ENCODE data around the gene PLN.

PLN gene

DNA sequence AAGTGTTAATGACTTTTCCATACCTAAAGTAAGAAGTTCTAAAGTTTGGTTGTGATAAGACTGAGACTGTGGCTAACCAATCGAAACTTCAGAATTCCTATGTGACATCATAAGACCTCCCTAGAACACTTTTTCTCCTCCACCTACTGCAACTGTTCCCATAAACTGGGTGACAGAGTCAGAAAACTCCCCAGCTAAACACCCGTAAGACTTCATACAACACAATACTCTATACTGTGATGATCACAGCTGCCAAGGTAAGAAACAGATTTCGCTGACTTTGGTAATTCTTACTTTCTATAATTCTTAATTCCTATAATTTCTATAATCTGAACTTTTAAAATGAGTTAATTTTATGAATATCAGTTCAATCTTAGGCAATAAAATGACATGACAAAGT, at the start of gene PLN:
Gene PLN, plus strand, starts transcription at position 161 of the 400 bp plus-strand sequence. CDS start 10,626 bp downstream, outside the sequence.
- DNase-seq (ENCODE audit: low read depth, low spot score): no peak

DNA sequence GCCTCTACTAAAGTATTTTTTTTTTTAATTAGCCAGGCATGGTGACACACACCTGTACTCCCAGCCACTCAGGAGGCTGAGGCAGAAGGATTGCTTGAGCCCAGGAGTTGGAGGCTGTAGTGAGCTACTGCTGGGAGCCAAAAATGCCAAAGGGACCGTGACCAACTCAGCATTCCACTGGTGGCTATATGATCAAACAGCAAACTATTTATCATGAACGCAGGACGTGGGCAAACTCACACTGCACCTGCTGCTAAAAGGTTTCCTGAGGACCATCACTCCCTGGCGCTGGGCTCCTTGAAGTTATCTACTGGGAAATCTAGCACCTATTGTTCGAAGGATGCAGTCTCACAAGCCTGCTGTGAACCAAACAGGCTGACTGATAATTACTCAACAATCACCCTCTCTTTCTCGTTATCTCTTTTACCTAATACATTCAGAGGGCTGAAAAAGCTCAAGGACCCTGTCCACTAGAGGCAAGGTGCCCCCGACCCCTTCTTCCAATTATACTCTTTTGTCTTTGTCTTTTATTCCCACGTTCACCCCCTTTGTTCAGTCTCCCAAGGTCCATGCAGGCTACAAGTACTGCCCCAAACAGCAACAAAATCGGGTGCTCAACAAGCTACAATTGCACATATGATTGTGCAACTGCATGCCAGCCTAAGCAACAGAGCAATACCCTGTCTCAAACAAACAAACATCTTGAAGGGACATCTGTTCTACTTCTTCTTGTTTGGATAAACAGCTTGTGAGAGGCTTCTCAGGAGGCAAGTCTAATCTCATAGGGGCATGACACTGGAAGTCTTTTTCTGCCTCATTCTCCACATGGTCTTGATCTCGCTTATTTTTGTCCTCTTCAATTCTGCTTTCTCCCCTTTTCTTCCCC, 47.7 kb upstream of the PLN start:
- DNase-seq (ENCODE audit: low read depth, low spot score): no peak

DNA sequence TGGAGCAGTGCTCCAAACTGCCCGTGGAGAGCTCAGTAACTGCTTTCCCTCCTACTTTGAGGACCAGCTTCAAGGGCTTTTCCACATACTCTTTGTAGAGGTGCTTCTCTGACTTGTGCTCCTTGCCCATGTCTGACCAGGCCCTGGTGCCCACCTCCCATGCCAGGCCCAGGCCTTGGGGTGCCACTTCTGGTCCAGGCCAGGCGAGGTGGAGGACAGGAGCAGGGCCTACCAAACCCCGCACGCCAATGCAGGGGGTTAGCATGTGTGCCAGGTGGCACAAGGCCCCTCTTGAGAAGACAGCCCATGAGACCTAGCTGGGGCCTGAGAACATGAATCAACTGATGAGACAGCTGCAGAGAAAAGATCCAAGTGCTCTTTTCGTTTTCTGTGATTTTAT, 47.0 kb upstream of the PLN start:
- DNase-seq (ENCODE audit: low read depth, low spot score): no peak

DNA sequence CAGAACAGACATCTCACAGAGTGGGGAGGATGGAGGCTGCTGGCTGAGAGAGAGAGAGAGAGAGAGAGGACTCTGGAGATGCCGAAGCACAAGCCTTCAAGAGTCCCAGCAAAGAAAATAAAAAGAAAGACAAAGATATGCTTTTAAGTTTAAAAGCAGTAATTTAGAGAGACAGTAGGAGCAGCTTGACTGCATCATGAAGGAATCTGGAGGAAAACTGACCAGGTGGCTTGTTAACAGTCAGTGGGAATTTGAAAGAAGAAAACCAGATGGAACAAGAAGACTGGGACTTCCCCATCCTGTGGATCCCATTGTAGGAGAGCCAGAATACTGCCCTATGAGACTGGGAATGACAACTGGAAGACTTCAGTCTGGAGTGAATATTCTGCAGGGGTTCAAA, 46.3 kb upstream of the PLN start:
- no peak for DNase-seq (ENCODE audit: low read depth, low spot score)

DNA sequence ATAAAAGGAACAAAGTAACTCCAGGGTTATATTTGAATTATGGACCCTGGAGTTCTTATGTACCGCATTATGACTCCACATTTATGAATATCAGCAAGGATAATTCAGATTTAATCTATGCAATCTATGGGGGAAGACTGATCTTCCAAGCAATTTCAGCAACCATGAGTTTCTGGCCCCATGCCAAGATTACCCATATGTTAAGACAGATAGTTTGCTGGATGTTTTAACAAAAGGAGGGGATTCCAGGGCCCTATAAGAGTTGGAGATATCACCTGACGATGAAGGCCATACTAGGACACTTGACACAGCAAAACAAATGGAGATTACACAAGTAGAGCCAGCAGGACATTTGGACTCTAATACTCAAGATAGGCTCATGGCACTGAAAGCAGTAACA, 45.9 kb upstream of the PLN start:
- DNase-seq (ENCODE audit: low read depth, low spot score): no peak

DNA sequence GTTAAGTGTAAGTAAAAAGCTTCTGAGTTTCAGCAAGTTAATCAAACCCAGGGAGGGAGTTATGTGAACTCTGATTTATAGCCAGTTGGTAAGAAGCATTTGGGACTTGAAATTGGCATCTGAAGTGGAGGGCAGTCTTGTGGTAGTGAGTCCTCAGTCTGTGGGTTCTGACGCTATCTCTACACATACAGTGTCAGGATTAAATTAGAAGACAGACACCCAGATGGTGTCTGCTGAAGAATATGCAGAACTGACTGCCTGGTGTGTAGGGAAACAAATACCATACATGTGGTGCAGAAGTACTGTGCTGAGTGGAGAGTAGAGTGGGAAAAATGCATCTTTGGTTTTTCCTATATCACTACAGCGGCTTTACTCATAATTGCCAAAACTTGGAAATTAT, 43.5 kb upstream of the PLN start:
- no peak for DNase-seq (ENCODE audit: low read depth, low spot score)

DNA sequence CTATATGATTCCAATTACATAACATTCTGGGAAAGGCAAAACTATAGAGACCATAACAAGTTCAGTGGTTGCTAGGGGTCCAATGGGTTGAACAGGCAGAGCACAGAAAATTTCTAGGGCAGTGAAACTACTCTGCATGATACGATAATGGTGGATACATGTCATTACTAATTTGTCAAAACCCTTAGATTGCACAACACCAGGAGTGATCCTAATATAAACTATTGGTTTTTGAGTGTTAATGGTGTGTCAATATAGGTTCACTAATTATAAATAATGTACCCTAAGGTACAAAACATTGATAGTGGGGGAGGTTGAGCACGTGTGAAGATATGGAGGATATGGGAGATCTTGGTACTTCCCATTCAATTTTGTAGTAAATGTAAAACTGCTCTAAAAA, 42.4 kb upstream of the PLN start:
- no peak for DNase-seq (ENCODE audit: low read depth, low spot score)

DNA sequence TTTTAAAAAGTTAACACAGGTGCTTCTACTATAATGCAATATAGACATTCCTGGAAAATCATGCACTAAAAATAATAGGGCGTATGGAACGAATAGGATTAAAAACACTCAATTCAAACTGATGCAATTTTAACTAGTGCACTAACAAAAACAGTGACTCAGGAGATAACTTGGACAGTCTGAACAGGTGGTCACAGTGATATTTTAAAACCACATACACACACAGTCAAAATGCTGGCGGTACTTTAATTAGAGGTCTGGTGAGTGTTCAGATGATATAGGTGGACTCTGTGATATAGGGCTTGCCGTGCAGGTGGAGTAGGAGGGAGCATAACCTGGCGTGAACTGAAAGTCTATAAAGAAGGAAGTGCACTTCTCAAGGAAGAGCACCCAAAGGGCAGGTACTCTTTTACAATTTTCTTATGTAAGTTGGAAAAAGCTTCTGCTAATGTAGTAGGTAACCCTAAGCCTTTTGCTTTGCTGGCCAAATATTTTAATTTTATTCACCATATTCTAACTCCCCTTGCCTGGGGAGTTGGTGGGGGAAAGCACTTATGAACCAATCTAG, 41.9 kb upstream of the PLN start:
- DNase-seq (ENCODE audit: low read depth, low spot score): no peak

DNA sequence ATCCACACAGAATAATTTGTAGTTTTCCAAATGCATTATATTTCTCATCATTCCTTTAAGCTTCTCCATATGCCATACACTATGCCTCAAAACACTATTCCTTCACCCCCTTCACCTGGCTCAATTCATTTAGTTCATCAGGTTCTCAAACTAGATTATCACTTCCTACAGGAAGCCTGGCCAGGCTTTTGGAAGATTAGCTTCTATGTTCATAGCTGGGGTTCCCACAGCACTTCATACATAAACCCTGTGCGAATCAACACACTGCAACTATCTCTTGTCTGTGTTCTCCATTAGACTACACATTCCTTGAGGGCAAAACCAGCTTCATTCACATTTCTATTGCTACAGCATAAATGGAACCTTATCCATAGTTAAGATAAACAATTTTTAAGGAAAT, 40.5 kb upstream of the PLN start:
- no peak for DNase-seq (ENCODE audit: low read depth, low spot score)

DNA sequence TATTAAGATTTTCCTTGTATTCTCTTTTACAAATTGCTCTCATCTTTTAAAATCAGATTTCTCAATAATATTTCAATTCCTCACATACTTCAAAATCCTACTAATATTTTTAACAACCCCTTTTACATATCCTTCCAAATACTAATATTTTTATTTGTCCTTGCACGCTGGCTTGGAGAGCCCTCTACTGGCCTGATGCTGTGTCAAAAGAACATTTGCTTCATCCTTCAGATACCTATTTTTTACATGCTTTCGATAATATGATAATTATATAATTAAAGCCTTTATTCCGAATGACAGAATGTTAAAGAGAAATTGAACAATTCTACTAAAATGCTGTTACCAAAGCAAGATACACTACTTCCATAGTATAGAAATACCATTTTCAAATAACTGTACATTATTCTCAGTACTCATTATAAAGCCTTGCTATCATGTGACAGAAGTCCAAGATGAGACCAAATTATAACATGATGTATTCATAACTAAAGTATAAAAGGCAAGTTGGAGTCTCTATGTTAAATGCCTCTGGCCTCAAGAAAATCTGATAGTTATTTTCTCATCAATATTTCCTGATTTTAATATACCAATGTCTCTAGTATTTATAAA, 39.0 kb upstream of the PLN start:
- no peak for DNase-seq (ENCODE audit: low read depth, low spot score)

DNA sequence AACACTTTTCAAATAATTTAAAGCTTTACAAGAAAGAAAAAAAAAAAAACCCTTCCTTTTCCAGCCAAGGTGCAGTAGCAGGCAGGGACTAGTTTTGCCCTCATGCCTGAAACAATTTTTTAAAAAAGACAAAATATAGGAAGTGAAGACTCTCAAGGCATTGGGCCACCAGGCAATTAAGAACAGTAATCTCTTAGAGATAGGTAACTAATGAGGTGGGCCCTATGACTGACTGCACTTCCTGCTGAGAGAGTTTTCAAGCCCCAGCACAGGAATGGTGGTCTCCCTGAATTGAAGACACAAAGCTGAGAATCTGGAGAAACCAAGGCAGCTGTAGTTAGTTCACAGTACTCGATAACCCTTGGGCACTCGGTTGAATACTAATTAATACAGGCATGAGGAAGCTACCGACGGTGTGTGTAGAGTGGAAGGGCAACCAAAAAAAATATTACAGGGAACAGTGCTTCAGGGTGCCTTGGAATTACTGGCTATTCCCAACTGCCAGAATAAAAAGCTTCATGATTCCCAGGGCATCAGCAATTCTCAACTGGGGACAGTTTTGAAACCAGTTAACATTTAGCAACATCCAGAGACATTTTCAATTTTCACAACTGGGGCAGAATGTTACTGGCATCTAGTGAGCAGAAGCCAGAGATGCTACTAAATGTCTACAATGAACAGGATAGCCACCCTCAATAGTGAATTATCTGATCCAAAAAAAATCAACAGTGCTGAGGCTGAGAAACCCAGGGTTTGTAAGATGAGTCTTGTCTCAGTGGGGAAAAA, 36.0 kb upstream of the PLN start:
- DNase-seq (ENCODE audit: low read depth, low spot score): no peak

DNA sequence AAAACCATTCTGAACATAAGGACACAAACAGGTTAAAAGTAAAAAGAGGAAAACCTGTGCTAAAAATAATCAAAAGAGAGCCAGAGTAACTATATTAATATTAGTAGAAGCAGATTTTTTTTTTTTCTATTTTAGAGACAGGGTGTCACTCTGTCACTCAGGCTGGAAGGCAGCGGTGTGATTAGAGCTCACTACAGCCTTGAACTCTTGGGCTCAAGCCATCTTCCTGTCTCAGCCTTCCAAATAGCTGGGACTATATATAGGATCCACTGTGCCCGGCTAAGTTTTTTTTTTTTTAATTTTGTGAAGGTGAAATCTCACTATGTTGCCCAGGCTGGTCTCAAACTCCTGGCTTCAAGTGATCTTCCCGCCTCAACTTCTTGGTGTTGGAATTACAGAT, 33.4 kb upstream of the PLN start:
- no peak for DNase-seq (ENCODE audit: low read depth, low spot score)

DNA sequence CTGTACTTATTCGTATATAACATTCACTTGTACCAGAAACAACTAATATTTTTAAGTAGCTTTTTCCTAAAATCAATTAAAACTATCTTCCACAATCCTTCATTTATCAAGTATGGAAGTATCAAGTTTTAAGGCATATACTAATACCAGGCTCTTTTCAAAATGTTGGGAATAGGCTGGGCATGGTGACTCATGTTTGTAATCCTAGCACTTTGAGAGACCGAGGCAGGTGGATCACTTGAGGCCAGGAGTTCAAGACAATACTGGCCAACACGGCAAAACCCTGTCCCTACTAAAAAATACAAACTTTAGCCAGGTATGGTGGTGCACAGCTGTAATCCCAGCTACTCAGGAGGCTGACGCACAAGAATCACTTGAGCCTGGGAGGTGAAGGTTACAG, 25.7 kb upstream of the PLN start:
- no peak for DNase-seq (ENCODE audit: low read depth, low spot score)

DNA sequence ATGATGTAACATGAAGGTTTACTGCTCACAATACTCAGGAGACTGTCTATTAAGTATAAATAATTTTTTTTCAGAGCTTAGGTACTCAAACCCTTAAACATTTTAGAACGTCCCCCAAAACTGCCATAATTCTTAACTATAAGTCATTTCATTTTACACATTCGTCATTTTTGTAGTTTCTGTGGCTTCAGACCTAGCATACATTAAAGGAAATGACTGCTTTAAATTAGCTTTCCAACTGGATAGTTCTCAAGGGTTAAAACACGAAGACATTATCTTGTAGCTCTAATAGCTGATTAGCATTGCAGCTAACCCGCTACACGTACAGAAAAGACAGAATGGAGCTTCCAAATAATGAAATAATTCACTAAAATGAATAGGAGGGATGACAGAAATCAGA, 24.9 kb upstream of the PLN start:
- no peak for DNase-seq (ENCODE audit: low read depth, low spot score)

DNA sequence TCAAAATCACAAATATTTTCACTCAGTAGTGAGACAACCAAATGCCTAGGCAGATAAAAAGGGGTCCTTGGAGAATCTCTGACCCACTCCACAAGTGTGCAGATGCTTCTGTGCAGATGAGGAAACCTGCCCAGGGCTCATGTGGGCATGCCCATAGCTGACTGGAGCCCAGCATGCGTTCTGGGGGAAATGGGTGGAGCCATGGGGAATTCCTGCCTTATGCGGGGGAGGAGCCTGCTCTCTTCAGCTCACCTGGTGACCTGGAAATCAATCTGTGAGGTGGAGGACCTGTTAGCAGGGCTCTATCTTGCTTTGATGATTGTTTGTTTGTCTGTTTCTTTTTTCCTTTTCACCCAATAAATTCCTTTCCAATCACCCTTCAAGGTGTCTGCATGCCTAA, 23.4 kb upstream of the PLN start:
- DNase-seq (ENCODE audit: low read depth, low spot score): peak; percentile 15

DNA sequence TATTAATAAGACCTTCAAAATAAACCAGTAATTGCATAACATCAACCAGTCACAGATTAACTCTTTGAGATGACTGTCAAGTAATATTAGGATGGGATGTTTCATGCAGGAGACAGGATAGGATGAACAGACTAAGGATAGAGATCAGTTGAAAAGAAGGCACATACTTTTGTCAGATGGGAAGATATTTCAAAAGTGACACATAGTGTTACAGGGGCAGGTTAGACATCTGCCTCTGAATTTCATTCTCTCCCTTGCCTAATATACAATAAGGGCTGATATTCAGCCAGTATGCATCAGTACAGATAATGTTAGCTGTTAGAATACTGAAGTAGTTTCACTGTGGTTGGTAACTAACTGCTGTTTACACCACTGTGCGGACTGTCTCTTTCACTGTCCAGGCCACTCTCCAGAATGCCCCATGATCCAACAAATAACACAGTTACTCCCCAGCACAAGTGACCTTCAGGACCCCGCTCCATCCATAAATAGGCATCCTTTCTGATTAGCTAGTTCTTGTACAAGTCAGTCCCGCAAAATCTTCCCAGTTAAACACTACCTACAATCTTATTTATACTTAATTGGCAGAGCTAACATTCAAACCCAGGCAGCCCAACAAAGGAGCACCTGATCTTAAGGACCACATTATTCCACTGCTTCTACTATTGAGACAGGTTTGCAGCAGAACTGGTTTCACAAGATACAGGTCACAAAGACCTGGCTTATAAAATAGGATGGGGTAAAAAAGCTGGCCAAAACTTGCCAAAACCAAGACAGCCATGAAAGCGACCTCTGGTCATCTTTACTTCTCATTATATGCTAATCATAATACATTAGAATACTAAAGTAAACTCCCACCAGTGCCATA, 21.9 kb upstream of the PLN start:
- DNase-seq (ENCODE audit: low read depth, low spot score): no peak

DNA sequence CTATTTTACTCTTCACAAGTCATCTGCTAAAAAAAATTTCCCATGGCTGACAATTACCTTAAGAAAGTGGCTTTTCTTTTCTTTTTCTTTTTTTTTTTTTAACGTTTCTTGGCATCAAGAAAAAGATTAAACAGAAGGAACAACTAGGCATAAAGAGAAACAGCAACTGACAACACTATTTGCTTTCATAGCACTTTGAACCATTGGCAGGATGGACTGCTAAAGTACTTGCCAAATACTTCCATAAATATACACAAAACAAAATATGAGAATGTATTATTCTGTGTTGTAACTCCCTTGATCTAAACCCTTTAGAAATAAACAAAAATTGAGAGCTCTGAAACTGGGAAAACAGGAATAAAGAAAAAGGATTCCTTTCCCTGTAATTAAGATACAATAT, 20.0 kb upstream of the PLN start:
- no peak for DNase-seq (ENCODE audit: low read depth, low spot score)

DNA sequence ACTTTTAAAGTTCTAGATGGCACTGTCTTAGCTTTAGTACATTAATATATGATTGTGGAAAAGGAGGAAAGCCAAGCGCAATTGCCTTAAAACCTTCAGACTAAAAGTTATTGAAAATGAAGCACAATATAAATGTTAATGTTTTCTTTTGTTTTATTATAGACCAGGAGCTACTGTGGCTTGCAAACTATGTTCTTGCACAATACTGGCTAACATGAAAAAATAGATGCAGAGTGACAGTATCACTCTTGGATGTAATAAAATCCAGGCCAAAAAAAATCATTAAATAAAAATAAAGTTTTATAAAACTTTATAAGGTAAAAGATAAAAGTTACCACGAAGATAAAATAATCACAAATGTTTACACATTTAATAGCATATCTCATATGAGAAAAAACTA, 18.3 kb upstream of the PLN start:
- no peak for DNase-seq (ENCODE audit: low read depth, low spot score)

DNA sequence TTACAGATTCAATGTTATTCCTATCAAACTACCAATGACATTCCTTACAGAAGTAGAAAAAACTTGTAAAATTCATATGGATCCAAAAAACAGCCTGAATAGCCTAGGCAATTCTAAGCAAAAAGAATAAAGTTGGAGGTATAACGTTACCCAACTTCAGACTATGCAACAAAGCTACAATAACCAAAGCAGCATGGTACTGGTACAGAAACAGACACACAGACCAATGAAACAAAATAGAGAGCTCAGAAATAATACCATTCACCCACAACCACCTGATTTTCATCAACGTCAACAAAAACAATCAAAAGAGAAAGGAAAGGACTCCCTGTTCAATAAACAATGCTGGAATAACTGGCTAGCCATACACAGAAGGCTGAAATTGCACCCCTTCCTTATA, 17.2 kb upstream of the PLN start:
- no peak for DNase-seq (ENCODE audit: low read depth, low spot score)

DNA sequence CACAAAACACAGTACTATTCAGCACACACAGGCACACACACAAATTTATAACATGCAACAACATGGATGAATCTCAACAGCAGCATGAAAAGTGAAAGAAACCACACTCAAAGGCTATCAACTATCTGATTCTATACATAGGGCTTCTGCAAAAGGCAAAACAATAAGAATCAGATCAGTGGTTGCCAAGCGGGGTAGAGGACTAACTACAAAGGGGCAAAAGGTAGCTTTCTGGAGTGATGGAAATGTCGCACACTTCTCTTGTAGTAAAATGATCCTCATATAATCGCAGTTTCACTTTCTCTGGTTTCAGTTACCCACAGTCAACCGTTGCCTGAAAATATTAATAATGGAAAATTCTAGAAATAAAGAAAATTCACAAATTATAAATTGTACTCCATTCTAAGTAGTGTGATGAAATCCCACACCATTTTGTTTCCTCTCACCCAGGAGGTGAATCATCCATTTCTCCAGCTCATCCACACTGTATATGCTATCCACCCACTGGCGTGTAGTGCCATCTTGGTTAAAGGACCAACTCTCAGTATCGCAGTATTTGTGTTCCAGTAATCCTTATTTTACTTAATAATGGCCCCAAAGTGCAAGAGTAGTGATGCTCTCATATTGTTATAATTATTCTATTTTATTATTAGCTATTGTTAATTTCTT, 12.8 kb upstream of the PLN start:
- DNase-seq (ENCODE audit: low read depth, low spot score): no peak

DNA sequence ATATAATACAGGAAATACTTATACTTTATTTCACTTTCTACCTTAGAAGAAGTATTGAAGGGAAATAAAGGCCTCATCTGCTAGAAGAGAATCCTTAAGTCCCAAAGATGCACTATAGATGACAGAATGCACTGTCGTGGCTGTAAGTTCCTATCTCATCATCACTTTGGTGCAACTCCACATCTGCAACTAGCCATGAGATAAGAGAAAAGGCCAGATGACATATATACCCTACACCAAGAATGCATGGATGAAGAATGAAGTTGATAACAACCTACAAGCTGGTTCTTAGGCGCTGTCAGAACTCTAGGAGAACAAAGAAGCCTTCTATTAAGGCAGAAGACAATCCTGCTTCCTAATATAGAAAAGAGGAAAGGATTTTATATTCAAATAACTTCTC, 11.6 kb upstream of the PLN start:
- DNase-seq (ENCODE audit: low read depth, low spot score): no peak

Data from ELF-1 (cell line).